H9 (cell line): Measurements from ENCODE around the gene JSRP1. TPM values are rescaled to one million over a fixed set of nuclear protein-coding genes. Genes with fewer than 3 reads are reported as not detected.

Experiments
- DNase-seq: peaks from one replicate; pipeline ENCODE4 v3.0.0-alpha.2; 2017
- H2AFZ ChIP-seq: one replicate; pipeline ENCODE4 v1.6.1; 2013; ENCODE audit warnings: mild to moderate bottlenecking, low read length, control low read depth, moderate library complexity
- H2AK5ac ChIP-seq: 2 replicates; pipeline ENCODE4 v1.6.1; 2013; ENCODE audit warnings: low read length, control low read depth, mixed read lengths; ENCODE audit not compliant: insufficient read length
- H2BK120ac ChIP-seq: one replicate; pipeline ENCODE4 v1.6.1; 2013; ENCODE audit warnings: low read depth, mild to moderate bottlenecking, low read length, control low read depth, inconsistent platforms; ENCODE audit not compliant: poor library complexity, severe bottlenecking
- H2BK12ac ChIP-seq: 2 replicates; pipeline ENCODE4 v1.6.1; 2013; ENCODE audit warnings: low read length, control low read depth, mixed read lengths, low read depth; ENCODE audit not compliant: insufficient read length
- H2BK15ac ChIP-seq: 2 replicates; pipeline ENCODE4 v1.6.1; 2013; ENCODE audit warnings: low read depth, low read length, control low read depth
- H2BK20ac ChIP-seq: one replicate; pipeline ENCODE4 v1.6.1; 2013; ENCODE audit warnings: low read depth, mild to moderate bottlenecking, low read length, control low read depth, inconsistent platforms; ENCODE audit not compliant: poor library complexity, severe bottlenecking
- H2BK5ac ChIP-seq: 2 replicates; pipeline ENCODE4 v1.6.1; 2013; ENCODE audit warnings: low read length, control low read depth, mixed read lengths; ENCODE audit not compliant: insufficient read length
- H3K14ac ChIP-seq: 2 replicates; pipeline ENCODE4 v1.6.1; 2013; ENCODE audit warnings: low read length, control low read depth; ENCODE audit not compliant: insufficient read depth
- H3K18ac ChIP-seq: 2 replicates; pipeline ENCODE4 v1.6.1; 2013; ENCODE audit warnings: low read depth, mild to moderate bottlenecking, mixed read lengths, low read length, control low read depth; ENCODE audit not compliant: insufficient read length
- H3K23ac ChIP-seq: 2 replicates; pipeline ENCODE4 v1.6.1; 2013; ENCODE audit warnings: low read length, control low read depth, mixed read lengths, low read depth; ENCODE audit not compliant: insufficient read length
- H3K23me2 ChIP-seq: 2 replicates; pipeline ENCODE4 v1.6.1; 2013; ENCODE audit warnings: low read depth, mild to moderate bottlenecking, mixed read lengths, low read length, control low read depth; ENCODE audit not compliant: insufficient read length, poor library complexity, severe bottlenecking
- H3K27ac ChIP-seq: 2 replicates; pipeline ENCODE4 v1.5.1; 2013; ENCODE audit warnings: low read length, control low read depth, mixed read lengths, low read depth; ENCODE audit not compliant: insufficient read length
- H3K27me3 ChIP-seq: 2 replicates; pipeline ENCODE4 v1.6.1; 2013; ENCODE audit warnings: low read length, control low read depth, inconsistent platforms; ENCODE audit not compliant: insufficient read depth
- H3K4ac ChIP-seq: 2 replicates; pipeline ENCODE4 v1.6.1; 2013; ENCODE audit warnings: low read depth, mild to moderate bottlenecking, control low read depth, inconsistent platforms, low read length, moderate library complexity
- H3K4me1 ChIP-seq: 2 replicates; pipeline ENCODE4 v1.6.1; 2013; ENCODE audit warnings: low read length, control low read depth, inconsistent platforms; ENCODE audit not compliant: insufficient read depth
- H3K4me2 ChIP-seq: 2 replicates; pipeline ENCODE4 v1.6.1; 2013; ENCODE audit warnings: low read length, control low read depth, mixed read lengths; ENCODE audit not compliant: insufficient read length, insufficient read depth
- H3K56ac ChIP-seq: 2 replicates; pipeline ENCODE4 v1.6.1; 2013; ENCODE audit warnings: low read depth, mild to moderate bottlenecking, mixed read lengths, low read length, control low read depth; ENCODE audit not compliant: insufficient read length
- H3K79me1 ChIP-seq: 2 replicates; pipeline ENCODE4 v1.6.1; 2013; ENCODE audit warnings: low read depth, mild to moderate bottlenecking, moderate library complexity, low read length, control low read depth, inconsistent platforms; ENCODE audit not compliant: insufficient read depth, poor library complexity, severe bottlenecking
- H3K79me2 ChIP-seq: 2 replicates; pipeline ENCODE4 v1.6.1; 2013; ENCODE audit warnings: low read length, control low read depth, inconsistent platforms; ENCODE audit not compliant: insufficient read depth
- H3K9ac ChIP-seq: 2 replicates; pipeline ENCODE4 v1.6.1; 2013; ENCODE audit warnings: low read length, control low read depth, mixed read lengths; ENCODE audit not compliant: insufficient read length; ENCODE audit errors: extremely low read depth
- H3K9me3 ChIP-seq: one replicate; pipeline ENCODE4 v1.6.1; 2013; ENCODE audit warnings: low read depth, low read length, inconsistent platforms; ENCODE audit not compliant: control insufficient read depth
- H3T11ph ChIP-seq: one replicate; pipeline ENCODE4 v1.6.1; 2013; ENCODE audit warnings: mild to moderate bottlenecking, low read length, control low read depth, inconsistent platforms
- H4K20me1 ChIP-seq: one replicate; pipeline ENCODE4 v1.6.1; 2013; ENCODE audit not compliant: control insufficient read depth, insufficient read length, insufficient read depth
- H4K5ac ChIP-seq: 2 replicates; pipeline ENCODE4 v1.6.1; 2013; ENCODE audit warnings: low read depth, mild to moderate bottlenecking, mixed read lengths, low read length, control low read depth; ENCODE audit not compliant: insufficient read length
- H4K8ac ChIP-seq: replicated peaks from 2 replicates; pipeline ENCODE4 v1.6.1; 2013; ENCODE audit warnings: low read length, control low read depth, mixed read lengths, low read depth; ENCODE audit not compliant: insufficient read length
- H4K91ac ChIP-seq: 2 replicates; pipeline ENCODE4 v1.6.1; 2013; ENCODE audit warnings: low read depth, mild to moderate bottlenecking, moderate library complexity, mixed read lengths, low read length, control low read depth; ENCODE audit not compliant: insufficient read length
- H3K27ac Mint-ChIP-seq, 3 experiments: 2 replicates in 2 of 3; 3 replicates in 1 of 3; pipeline ENCODE4 v1.8.0; 2020 to 2021; ENCODE audit warnings: mixed read lengths in 3 of 3, mild to moderate bottlenecking in 1 of 3, moderate library complexity in 1 of 3
- H3K27me3 Mint-ChIP-seq: 2 replicates; pipeline ENCODE4 v1.8.0; 2021; ENCODE audit warnings: low read depth, mild to moderate bottlenecking, moderate library complexity, mixed read lengths
- H3K36me3 Mint-ChIP-seq, 3 experiments: 2 replicates in 2 of 3; 3 replicates in 1 of 3; pipeline ENCODE4 v1.8.0; 2020 to 2021; ENCODE audit warnings: low read depth in 3 of 3, mixed read lengths in 3 of 3; ENCODE audit not compliant: insufficient read depth in 1 of 3
- H3K4me1 Mint-ChIP-seq, 2 experiments: 2 replicates each; pipeline ENCODE4 v1.8.0; 2020; ENCODE audit warnings: mixed read lengths in 2 of 2
- H3K4me3 Mint-ChIP-seq, 2 experiments: 2 replicates in 1 of 2; 3 replicates in 1 of 2; pipeline ENCODE4 v1.8.0; 2020 to 2021; ENCODE audit warnings: mild to moderate bottlenecking in 2 of 2, mixed read lengths in 2 of 2, moderate library complexity in 1 of 2
- H3K9me3 Mint-ChIP-seq, 2 experiments: 2 replicates in 1 of 2; 3 replicates in 1 of 2; pipeline ENCODE4 v1.8.0; 2020; ENCODE audit warnings: mild to moderate bottlenecking in 2 of 2, mixed read lengths in 2 of 2, moderate library complexity in 1 of 2
- WGBS: extraction: QIAGEN DNeasy Blood & Tissue Kit; methylation state at CpG from one replicate; pipeline ENCODE4 v1.1.7; 2013; ENCODE audit warnings: missing lambda C conversion rate, low lambda C conversion rate, mixed read lengths; ENCODE audit not compliant: insufficient read length; ENCODE audit errors: extremely low coverage; 5-methylcytosine and 5-hydroxymethylcytosine counted together
- total RNA-seq: library from RNA; stranded (reverse); gene quantifications from 2 replicates; pipeline ENCODE4 v1.2.1, GENCODE V29; 2021
- TF ChIP-seq, protein P1 (sequence below): fragments of 200-600 bp; sonication (generic); conservative IDR thresholded peaks from 3 replicates; pipeline ENCODE4 v1.8.0; 2021; ENCODE audit warnings: antibody characterized with exemption, mild to moderate bottlenecking

JSRP1 gene
- total RNA-seq, 1 experiment from 2014 or later, result 0.90 TPM

DNA sequence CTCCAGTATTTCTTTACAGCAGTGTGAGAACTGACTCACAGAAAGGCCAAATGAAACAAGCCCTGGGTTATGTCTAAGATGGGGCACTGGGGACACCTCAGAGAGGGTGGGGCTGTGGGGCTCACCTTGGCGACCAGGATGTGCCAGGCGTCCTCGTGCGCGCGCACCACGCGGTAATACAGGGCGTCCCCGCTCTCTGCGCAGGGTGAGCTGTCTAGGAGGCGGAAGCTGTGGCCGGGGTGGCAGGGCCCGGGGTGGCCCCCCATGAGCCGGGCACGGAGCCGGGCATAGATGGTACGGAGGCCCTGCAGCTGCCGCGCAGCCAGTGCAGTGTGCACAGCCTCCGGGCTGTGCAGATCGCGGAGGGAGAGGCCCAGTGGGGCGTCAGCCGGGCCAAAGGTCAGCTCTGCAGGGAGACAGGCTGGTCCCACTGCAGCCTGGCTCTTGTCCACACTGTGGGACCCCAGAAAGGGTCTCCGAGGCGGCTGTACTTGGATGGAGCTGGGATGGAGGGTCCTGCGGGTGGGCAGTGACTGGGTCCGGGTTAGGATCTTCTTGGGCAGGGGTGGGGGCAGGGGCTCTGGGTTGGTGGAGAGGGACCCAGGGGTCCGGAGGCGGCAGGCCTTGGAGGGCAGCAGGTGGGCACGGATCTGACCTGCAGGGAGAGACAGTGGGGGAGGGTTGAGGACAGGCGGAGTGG, 22.4 kb upstream of the JSRP1 start:
- TF ChIP-seq, protein P1, sequence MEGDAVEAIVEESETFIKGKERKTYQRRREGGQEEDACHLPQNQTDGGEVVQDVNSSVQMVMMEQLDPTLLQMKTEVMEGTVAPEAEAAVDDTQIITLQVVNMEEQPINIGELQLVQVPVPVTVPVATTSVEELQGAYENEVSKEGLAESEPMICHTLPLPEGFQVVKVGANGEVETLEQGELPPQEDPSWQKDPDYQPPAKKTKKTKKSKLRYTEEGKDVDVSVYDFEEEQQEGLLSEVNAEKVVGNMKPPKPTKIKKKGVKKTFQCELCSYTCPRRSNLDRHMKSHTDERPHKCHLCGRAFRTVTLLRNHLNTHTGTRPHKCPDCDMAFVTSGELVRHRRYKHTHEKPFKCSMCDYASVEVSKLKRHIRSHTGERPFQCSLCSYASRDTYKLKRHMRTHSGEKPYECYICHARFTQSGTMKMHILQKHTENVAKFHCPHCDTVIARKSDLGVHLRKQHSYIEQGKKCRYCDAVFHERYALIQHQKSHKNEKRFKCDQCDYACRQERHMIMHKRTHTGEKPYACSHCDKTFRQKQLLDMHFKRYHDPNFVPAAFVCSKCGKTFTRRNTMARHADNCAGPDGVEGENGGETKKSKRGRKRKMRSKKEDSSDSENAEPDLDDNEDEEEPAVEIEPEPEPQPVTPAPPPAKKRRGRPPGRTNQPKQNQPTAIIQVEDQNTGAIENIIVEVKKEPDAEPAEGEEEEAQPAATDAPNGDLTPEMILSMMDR, result no peak
- H3K27ac Mint-ChIP-seq, result no peak overlapping the region
- no peaks in the 10 kb centered on the region; a peak in 1 of 5 replicates for H3K9me3 Mint-ChIP-seq
- H2AFZ ChIP-seq, result no peak overlapping the region
- no peak overlapping the region for H3T11ph ChIP-seq
- no peaks in the 10 kb centered on the region for H3K79me2 ChIP-seq
- H3K79me1 ChIP-seq, result no peaks in the 10 kb centered on the region
- no peak overlapping the region for H3K4me2 ChIP-seq
- H2BK12ac ChIP-seq, result no peak overlapping the region
- H3K23me2 ChIP-seq, result peaks cover 7% of the 10 kb centered on the region
- no peak overlapping the region for H3K18ac ChIP-seq
- H3K27me3 ChIP-seq, result peaks cover 5% of the 10 kb centered on the region; the same call in 1 of the 2 replicates
- H4K8ac ChIP-seq, result no peak overlapping the region
- no peak overlapping the region for H3K23ac ChIP-seq
- H2BK5ac ChIP-seq, result no peak overlapping the region
- no peak overlapping the region for H4K91ac ChIP-seq
- H4K5ac ChIP-seq, result no peak overlapping the region
- no peak overlapping the region for H3K4ac ChIP-seq
- peaks cover 17% of the 10 kb centered on the region for H3K27me3 Mint-ChIP-seq
- H2BK15ac ChIP-seq, result no peak overlapping the region
- H2BK20ac ChIP-seq, result no peak overlapping the region
- no peak overlapping the region for H3K14ac ChIP-seq
- DNase-seq, result no peak
- H3K27ac ChIP-seq, result no peak overlapping the region
- peaks cover 11 to 15% of the 10 kb centered on the region in 2 experiments for H3K4me1 Mint-ChIP-seq
- no peak overlapping the region for H2BK120ac ChIP-seq
- no peak overlapping the region for H2AK5ac ChIP-seq
- H4K20me1 ChIP-seq, result no peaks in the 10 kb centered on the region
- H3K9ac ChIP-seq, result no peak overlapping the region
- no peak overlapping the region for H3K56ac ChIP-seq
- no peak overlapping the region for H3K4me3 Mint-ChIP-seq
- no peaks in the 10 kb centered on the region for H3K9me3 ChIP-seq
- WGBS, result no CpG with 5 or more reads among the region's 33 CpGs
- no peaks in the 10 kb centered on the region for H3K4me1 ChIP-seq
- peaks cover 11 to 12% (median 11%) of the 10 kb centered on the region in 3 experiments for H3K36me3 Mint-ChIP-seq
